Epithelial cell of esophagus (primary cell): Measurements from ENCODE around the gene PRR23E.

Experiments used
- DNase-seq: peaks from one replicate; pipeline ENCODE4 v3.0.0; 2010; ENCODE audit warnings: low read depth
- H3K4me3 ChIP-seq: 2 replicates; pipeline ENCODE4 v1.5.1; 2011; ENCODE audit warnings: mild to moderate bottlenecking, low read length, control low read depth
- CTCF ChIP-seq: IDR thresholded peaks from 2 replicates; pipeline ENCODE4 v1.5.1; 2011; ENCODE audit warnings: low read depth, mild to moderate bottlenecking, low read length, control low read depth, inconsistent platforms; ENCODE audit not compliant: insufficient read depth; ENCODE audit errors: missing control alignments

The PRR23E gene

GRCh38 chr3:127218454-127218922, 25.6 kb downstream of the PRR23E start:
- H3K4me3 ChIP-seq = no peak overlapping the region
- TF ChIP-seq CTCF = no peak
- DNase-seq = no peak

GRCh38 chr3:127220497-127220896, 27.6 kb downstream of the PRR23E start:
- H3K4me3 ChIP-seq = no peak overlapping the region
- DNase-seq = no peak
- TF ChIP-seq CTCF = no peak

GRCh38 chr3:127221037-127221436, 28.1 kb downstream of the PRR23E start:
- DNase-seq = no peak
- no peak for TF ChIP-seq CTCF
- no peak overlapping the region for H3K4me3 ChIP-seq

- no peak overlapping the region for H3K4me3 ChIP-seq
- TF ChIP-seq CTCF = no peak
- DNase-seq = no peak
These were observed 28.6 kb downstream of the PRR23E start for GRCh38 chr3:127221446-127222035.

- H3K4me3 ChIP-seq = no peak overlapping the region
- TF ChIP-seq CTCF = no peak
- no peak for DNase-seq
These were observed 29.2 kb downstream of the PRR23E start for GRCh38 chr3:127222163-127222562.

GRCh38 chr3:127222664-127223063, 29.7 kb downstream of the PRR23E start:
- no peak for DNase-seq
- no peak for TF ChIP-seq CTCF
- H3K4me3 ChIP-seq = no peak overlapping the region

GRCh38 chr3:127224118-127224517, 31.2 kb downstream of the PRR23E start:
- H3K4me3 ChIP-seq = no peak overlapping the region
- no peak for TF ChIP-seq CTCF
- DNase-seq = no peak
